Gastrocnemius medialis (tissue), 4 donors: Measurements from ENCODE around the gene NUP62CL. TPM values are rescaled to one million over a fixed set of nuclear protein-coding genes. Genes with fewer than 3 reads are reported as not detected.
A peak's percentile ranks its signal among the peaks of the same experiment; 100 is the strongest.

Experiments
- ATAC-seq, 2 donors: fragments of 150-250 bp; one replicate each; pipeline ENCODE4 v1.9.1; 2016
- DNase-seq, 2 donors: peaks; one replicate each; pipeline ENCODE4 v3.0.0-alpha.2; 2019
- H3K27ac ChIP-seq, 4 donors: fragments of 200-600 bp; sonication (generic); 1 replicate in 1 of 4; 2 replicates in 3 of 4; pipeline ENCODE4 v1.5.1; 2016 to 2018; ENCODE audit warnings: mild to moderate bottlenecking in 2 of 4, moderate library complexity in 1 of 4
- H3K27me3 ChIP-seq, 3 donors: fragments of 200-600 bp; sonication (generic) in 2 of 3; 1 replicate in 1 of 3; 2 replicates in 2 of 3; pipeline versions ENCODE4 v1.5.1 to v1.6.0; 2016 to 2019; ENCODE audit warnings: mild to moderate bottlenecking in 1 of 3, moderate library complexity in 1 of 3
- H3K36me3 ChIP-seq, 2 donors: fragments of 200-600 bp; sonication (generic) in 1 of 2; one replicate each; pipeline ENCODE4 v1.5.1; 2017 to 2018
- H3K4me1 ChIP-seq, 2 donors: fragments of 200-600 bp; sonication (generic) in 1 of 2; one replicate each; pipeline ENCODE4 v1.5.1; 2016 to 2017; ENCODE audit warnings: mild to moderate bottlenecking in 2 of 2
- H3K4me3 ChIP-seq, 4 donors: fragments of 200-600 bp; sonication (generic) in 3 of 4; 1 replicate in 1 of 4; 2 replicates in 3 of 4; pipeline ENCODE4 v1.5.1; 2016 to 2019; ENCODE audit warnings: mild to moderate bottlenecking in 2 of 4
- H3K9me3 ChIP-seq, 3 donors: fragments of 200-600 bp; sonication (generic) in 2 of 3; 1 replicate in 1 of 3; 2 replicates in 2 of 3; pipeline ENCODE4 v1.5.1; 2016 to 2019
- CTCF ChIP-seq, 5 experiments: fragments of 450-650 bp in 3 of 5; fragments of 200-600 bp in 2 of 5; sonication (generic) in 2 of 5; IDR thresholded peaks in 4 of 5; conservative IDR thresholded peaks in 1 of 5; 1 replicate in 4 of 5; 2 replicates in 1 of 5; pipeline ENCODE4 v1.5.1; 2016 to 2019; ENCODE audit warnings: antibody characterized with exemption in 5 of 5, mild to moderate bottlenecking in 3 of 5, moderate library complexity in 3 of 5
- POLR2A ChIP-seq, 2 donors: fragments of 450-650 bp; IDR thresholded peaks; one replicate each; pipeline ENCODE4 v1.6.1; 2017; ENCODE audit warnings: antibody characterized with exemption in 2 of 2, mild to moderate bottlenecking in 2 of 2, moderate library complexity in 2 of 2
- in situ Hi-C, 4 donors: fragments of 200-750 bp; cut with MboI; loops; one replicate each; pipeline versions ENCODE4 v1.15.0 to v1.8.0; 2017; ENCODE audit warnings: low sequenced_read_pairs in 4 of 4
- intact Hi-C: fragments of 100-400 bp; cut with DNase I; formaldehyde crosslinking; loops from one replicate; pipeline ENCODE4 v1.15.1; 2023; ENCODE audit warnings: low total_unique reads
- total RNA-seq, 4 donors: library from RNA; depleted of rRNA; stranded (reverse); fragments of >200 nt; gene quantifications; one replicate each; pipeline versions ENCODE4 v1.1.0 to v1.2.3, GENCODE V29; 2016

The NUP62CL gene
- not detected for total RNA-seq

- ATAC-seq, result no peak
- Histone ChIP-seq H3K36me3 (no peaks in the 10 kb centered on the region), H3K9me3 (no peaks in the 10 kb centered on the region), H3K27ac (no peak within 1 kb of the TSS), H3K4me1 (no peaks in the 10 kb centered on the region), H3K27me3 (peaks cover 0 to 19% (median 5%) of the 10 kb centered on the region in 3 donors), H3K4me3 (peak within 1 kb of the TSS; percentile 28 to 49 (median 42))
- peak in 1 of 2 donors; percentile 16 for DNase-seq
- TF ChIP-seq CTCF (IDR thresholded peaks at IDR 0.05 in 4 of 5, conservative IDR thresholded peaks at IDR 0.05 in 1 of 5) (no peak), POLR2A (IDR thresholded peaks at IDR 0.05) (no peak)
- intact Hi-C loops (no loop called here), in situ Hi-C loops (no loop called here)
Measured at GRCh38 chrX:107205770-107206696, at the start of gene NUP62CL, which contains the start of gene DNAAF6. TSS of gene NUP62CL (minus strand) at chrX:107206433. CDS start at chrX:107175146, 31,287 bp downstream. TSS of gene DNAAF6 (plus strand) at chrX:107206611. CDS start at chrX:107212876, 6,265 bp downstream.

- no peak for ATAC-seq
- intact Hi-C loops (no loop called here), in situ Hi-C loops (no loop called here)
Measured at GRCh38 chrX:107228486-107228819, 22.2 kb upstream of the NUP62CL start.

GRCh38 chrX:107227780-107228485 lies 21.7 kb upstream of the NUP62CL start:
- DNase-seq (no peak), ATAC-seq (no peak)
- in situ Hi-C loops, result no loop called here
- H3K4me3 ChIP-seq, result no peak overlapping the region
- TF ChIP-seq CTCF (IDR thresholded peaks at IDR 0.05 in 4 of 5, conservative IDR thresholded peaks at IDR 0.05 in 1 of 5) (no peak), POLR2A (IDR thresholded peaks at IDR 0.05) (no peak)
- H3K27ac ChIP-seq, result no peak overlapping the region
- no peaks in the 10 kb centered on the region for H3K4me1 ChIP-seq
- no peaks in the 10 kb centered on the region for H3K36me3 ChIP-seq
- intact Hi-C loops, result no loop called here
- no peaks in the 10 kb centered on the region for H3K27me3 ChIP-seq
- H3K9me3 ChIP-seq, result no peaks in the 10 kb centered on the region

More at GRCh38 chrX:107228486-107228819, 22.2 kb upstream of the NUP62CL start:
- Histone ChIP-seq H3K4me1 (no peaks in the 10 kb centered on the region), H3K9me3 (no peaks in the 10 kb centered on the region), H3K27me3 (no peaks in the 10 kb centered on the region), H3K36me3 (no peaks in the 10 kb centered on the region), H3K27ac (no peak overlapping the region), H3K4me3 (no peak overlapping the region)
- DNase-seq, result no peak
- no peak for TF ChIP-seq POLR2A (IDR thresholded peaks at IDR 0.05)
- TF ChIP-seq CTCF (IDR thresholded peaks at IDR 0.05 in 4 of 5, conservative IDR thresholded peaks at IDR 0.05 in 1 of 5), result no peak

- Histone ChIP-seq H3K9me3 (no peaks in the 10 kb centered on the region), H3K27me3 (no peaks in the 10 kb centered on the region), H3K4me3 (no peak overlapping the region), H3K36me3 (no peaks in the 10 kb centered on the region), H3K4me1 (no peaks in the 10 kb centered on the region), H3K27ac (no peak overlapping the region)
- TF ChIP-seq CTCF (IDR thresholded peaks at IDR 0.05 in 4 of 5, conservative IDR thresholded peaks at IDR 0.05 in 1 of 5) (no peak), POLR2A (IDR thresholded peaks at IDR 0.05) (no peak)
- intact Hi-C loops (no loop called here), in situ Hi-C loops (no loop called here)
- ATAC-seq (no peak), DNase-seq (no peak)
Measured at GRCh38 chrX:107226757-107227156, 20.5 kb upstream of the NUP62CL start.
